Measurements from ENCODE around the gene GOLGA5. TPM values are rescaled to one million over a fixed set of nuclear protein-coding genes. Genes with fewer than 3 reads are reported as not detected.

The GOLGA5 gene
- polyA plus RNA-seq, 2 donors: 21.9 to 42.0 TPM

DNA sequence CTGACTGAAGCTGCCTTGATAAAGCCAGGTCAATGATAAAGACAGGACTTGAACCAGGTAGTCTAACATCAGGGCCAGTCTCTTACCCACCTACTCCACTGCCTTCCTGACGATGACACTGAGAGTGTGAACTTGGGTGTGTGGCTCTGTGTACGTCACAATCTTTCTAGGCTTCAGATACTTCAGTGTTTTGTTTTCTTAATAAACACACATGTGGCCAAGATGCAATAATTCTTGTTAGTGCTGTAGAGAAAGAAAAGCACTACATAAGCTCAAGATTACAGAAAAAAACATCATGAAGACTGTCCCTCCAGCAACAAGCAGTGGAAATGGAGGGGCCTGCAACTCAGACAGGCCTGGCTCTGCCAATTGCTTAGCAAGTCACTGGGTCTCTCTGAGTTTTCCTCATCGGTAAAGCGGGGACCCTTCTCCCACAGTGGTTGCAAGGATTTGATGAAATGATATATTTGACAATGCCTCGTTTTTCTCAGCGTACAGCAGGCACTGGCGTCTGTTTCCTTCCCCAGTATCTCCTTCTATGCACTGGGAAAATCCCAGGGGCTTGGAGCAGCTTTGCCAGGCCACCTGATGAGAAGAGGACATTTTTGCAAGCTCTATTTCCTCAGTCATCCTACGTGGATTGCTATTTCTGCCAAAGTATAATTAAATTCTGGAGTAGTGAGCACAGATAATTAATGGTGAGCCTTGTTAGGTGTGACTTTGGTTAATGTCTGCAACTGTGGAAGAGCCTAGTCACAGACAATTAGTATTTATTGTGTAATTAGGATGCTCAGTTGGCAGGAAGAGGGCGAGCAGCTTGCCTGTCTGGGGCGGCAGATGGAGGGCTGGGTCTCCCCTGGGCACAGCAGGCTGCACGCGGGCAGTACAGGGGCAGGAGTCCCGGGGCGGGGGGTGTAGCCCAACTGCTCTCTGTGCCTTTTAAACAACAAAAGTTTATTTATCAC, 73.1 kb downstream of the GOLGA5 start:
- 78 to 79% methylated on average over 14 of the region's 14 CpGs for WGBS, 2 donors
- Histone ChIP-seq H3K36me3 (ENCODE audit: control insufficient read depth in 2 of 2, insufficient read depth in 2 of 2, low read length in 1 of 2) (no peaks in the 10 kb centered on the region), H3K4me1 (ENCODE audit: control insufficient read depth in 2 of 2, insufficient read depth in 2 of 2, low read length in 1 of 2) (peaks cover 0 to 3% of the 10 kb centered on the region in 2 donors), H3K9me3 (ENCODE audit: control insufficient read depth in 2 of 2, insufficient read depth in 1 of 2, low read depth in 1 of 2, low read length in 1 of 2) (peaks cover 0 to 5% of the 10 kb centered on the region in 2 donors), H3K27me3 (ENCODE audit: control insufficient read depth in 1 of 2, insufficient read depth in 2 of 2, low read length in 2 of 2) (no peaks in the 10 kb centered on the region), H3K4me3 (ENCODE audit: low read depth in 1 of 2, low read length in 2 of 2) (no peak overlapping the region), H3K27ac (ENCODE audit: low read depth in 2 of 2, low read length in 1 of 2) (no peak overlapping the region)

DNA sequence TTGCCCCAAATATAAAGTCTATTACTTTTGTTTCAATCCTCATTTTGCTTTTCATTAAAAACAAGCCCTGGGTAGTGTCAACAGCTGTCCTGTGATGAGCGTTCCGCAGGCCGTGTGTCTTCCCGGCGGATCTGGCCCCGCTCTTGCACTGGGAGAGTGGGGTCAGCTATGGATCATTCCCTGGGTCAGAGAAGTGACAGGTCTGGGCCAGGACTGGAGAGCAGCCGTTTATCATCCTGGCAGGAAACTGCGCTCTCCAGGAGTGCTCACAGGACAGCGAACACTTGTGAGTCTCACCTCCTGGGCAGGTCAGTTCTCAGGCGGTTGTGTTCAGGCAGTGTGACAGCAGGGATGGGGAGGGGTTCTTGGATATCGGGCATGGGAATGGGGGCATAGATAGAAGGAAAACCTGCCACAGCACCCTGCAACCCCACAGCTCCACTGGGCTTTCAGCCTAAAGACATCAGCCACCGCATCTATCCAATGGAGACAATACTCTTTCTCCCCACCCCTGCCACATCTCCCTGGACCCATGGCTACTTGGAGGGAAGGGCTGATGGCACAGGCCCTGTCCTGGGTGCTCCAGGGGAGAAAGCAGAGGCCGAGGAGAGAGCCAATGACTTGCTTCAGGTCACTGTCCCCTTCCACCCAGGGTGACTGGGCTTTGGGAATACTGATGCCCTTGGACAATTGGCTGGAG, 81.0 kb downstream of the GOLGA5 start:
- WGBS, 2 donors: 41 to 48% methylated on average over 13 of the region's 13 CpGs
- H3K36me3 ChIP-seq (ENCODE audit: control insufficient read depth in 2 of 2, insufficient read depth in 2 of 2, low read length in 1 of 2): no peaks in the 10 kb centered on the region
- H3K4me3 ChIP-seq (ENCODE audit: low read depth in 1 of 2, low read length in 2 of 2): no peak overlapping the region
- no peaks in the 10 kb centered on the region for H3K9me3 ChIP-seq (ENCODE audit: control insufficient read depth in 2 of 2, insufficient read depth in 1 of 2, low read depth in 1 of 2, low read length in 1 of 2)
- H3K4me1 ChIP-seq (ENCODE audit: control insufficient read depth in 2 of 2, insufficient read depth in 2 of 2, low read length in 1 of 2): no peaks in the 10 kb centered on the region
- no peak overlapping the region for H3K27ac ChIP-seq (ENCODE audit: low read depth in 2 of 2, low read length in 1 of 2)
- peaks cover 0 to 4% of the 10 kb centered on the region in 2 donors for H3K27me3 ChIP-seq (ENCODE audit: control insufficient read depth in 1 of 2, insufficient read depth in 2 of 2, low read length in 2 of 2)

GRCh38 chr14:92877757-92878431, 83.8 kb downstream of the GOLGA5 start:
- H3K4me3 ChIP-seq (ENCODE audit: low read depth in 1 of 2, low read length in 2 of 2): no peak overlapping the region
- no peaks in the 10 kb centered on the region for H3K36me3 ChIP-seq (ENCODE audit: control insufficient read depth in 2 of 2, insufficient read depth in 2 of 2, low read length in 1 of 2)
- 27 to 29% methylated on average over 18 of the region's 18 CpGs for WGBS, 2 donors
- no peaks in the 10 kb centered on the region for H3K4me1 ChIP-seq (ENCODE audit: control insufficient read depth in 2 of 2, insufficient read depth in 2 of 2, low read length in 1 of 2)
- peaks cover 0 to 4% of the 10 kb centered on the region in 2 donors for H3K27me3 ChIP-seq (ENCODE audit: control insufficient read depth in 1 of 2, insufficient read depth in 2 of 2, low read length in 2 of 2)
- H3K27ac ChIP-seq (ENCODE audit: low read depth in 2 of 2, low read length in 1 of 2): no peak overlapping the region
- H3K9me3 ChIP-seq (ENCODE audit: control insufficient read depth in 2 of 2, insufficient read depth in 1 of 2, low read depth in 1 of 2, low read length in 1 of 2): no peaks in the 10 kb centered on the region

GRCh38 chr14:92880351-92880750, 86.2 kb downstream of the GOLGA5 start:
- Histone ChIP-seq H3K4me1 (ENCODE audit: control insufficient read depth in 2 of 2, insufficient read depth in 2 of 2, low read length in 1 of 2) (no peaks in the 10 kb centered on the region), H3K9me3 (ENCODE audit: control insufficient read depth in 2 of 2, insufficient read depth in 1 of 2, low read depth in 1 of 2, low read length in 1 of 2) (no peaks in the 10 kb centered on the region), H3K27me3 (ENCODE audit: control insufficient read depth in 1 of 2, insufficient read depth in 2 of 2, low read length in 2 of 2) (peaks cover 0 to 4% of the 10 kb centered on the region in 2 donors), H3K36me3 (ENCODE audit: control insufficient read depth in 2 of 2, insufficient read depth in 2 of 2, low read length in 1 of 2) (no peaks in the 10 kb centered on the region), H3K4me3 (ENCODE audit: low read depth in 1 of 2, low read length in 2 of 2) (no peak overlapping the region), H3K27ac (ENCODE audit: low read depth in 2 of 2, low read length in 1 of 2) (no peak overlapping the region)
- 72 to 83% methylated on average over 7 of the region's 7 CpGs for WGBS, 2 donors

DNA sequence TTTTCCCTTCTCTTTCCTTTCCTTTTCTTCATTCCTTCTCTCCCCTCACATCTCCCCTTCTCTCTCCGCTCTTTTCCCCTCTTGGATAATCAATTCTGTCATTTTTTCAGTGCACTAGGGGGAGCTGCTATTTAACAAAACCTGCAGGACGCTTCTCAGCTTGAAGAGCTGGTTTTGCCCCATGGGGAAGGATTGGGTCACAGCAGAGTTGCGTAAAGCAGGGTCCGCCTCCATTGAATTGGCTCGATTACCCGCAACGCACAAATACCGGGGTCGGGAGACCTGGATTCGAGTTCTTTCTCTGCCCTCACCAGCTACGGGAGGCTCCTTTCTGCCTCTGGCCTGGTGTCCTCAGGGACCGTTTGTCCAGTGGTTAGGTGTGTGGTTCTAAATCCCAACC, 86.7 kb downstream of the GOLGA5 start:
- Histone ChIP-seq H3K4me1 (ENCODE audit: control insufficient read depth in 2 of 2, insufficient read depth in 2 of 2, low read length in 1 of 2) (no peaks in the 10 kb centered on the region), H3K9me3 (ENCODE audit: control insufficient read depth in 2 of 2, insufficient read depth in 1 of 2, low read depth in 1 of 2, low read length in 1 of 2) (no peaks in the 10 kb centered on the region), H3K4me3 (ENCODE audit: low read depth in 1 of 2, low read length in 2 of 2) (no peak overlapping the region), H3K27me3 (ENCODE audit: control insufficient read depth in 1 of 2, insufficient read depth in 2 of 2, low read length in 2 of 2) (peaks cover 0 to 4% of the 10 kb centered on the region in 2 donors), H3K36me3 (ENCODE audit: control insufficient read depth in 2 of 2, insufficient read depth in 2 of 2, low read length in 1 of 2) (no peaks in the 10 kb centered on the region), H3K27ac (ENCODE audit: low read depth in 2 of 2, low read length in 1 of 2) (no peak overlapping the region)
- 27 to 28% methylated on average over 12 of the region's 12 CpGs for WGBS, 2 donors

- no peaks in the 10 kb centered on the region for H3K27me3 ChIP-seq (ENCODE audit: control insufficient read depth in 1 of 2, insufficient read depth in 2 of 2, low read length in 2 of 2)
- WGBS, 2 donors: 92 to 94% methylated on average over 5 of the region's 5 CpGs
- H3K4me1 ChIP-seq (ENCODE audit: control insufficient read depth in 2 of 2, insufficient read depth in 2 of 2, low read length in 1 of 2): no peaks in the 10 kb centered on the region
- no peak overlapping the region for H3K4me3 ChIP-seq (ENCODE audit: low read depth in 1 of 2, low read length in 2 of 2)
- no peak overlapping the region for H3K27ac ChIP-seq (ENCODE audit: low read depth in 2 of 2, low read length in 1 of 2)
- H3K36me3 ChIP-seq (ENCODE audit: control insufficient read depth in 2 of 2, insufficient read depth in 2 of 2, low read length in 1 of 2): no peaks in the 10 kb centered on the region
- H3K9me3 ChIP-seq (ENCODE audit: control insufficient read depth in 2 of 2, insufficient read depth in 1 of 2, low read depth in 1 of 2, low read length in 1 of 2): no peaks in the 10 kb centered on the region
Measured at GRCh38 chr14:92883066-92883465, 89.0 kb downstream of the GOLGA5 start.

DNA sequence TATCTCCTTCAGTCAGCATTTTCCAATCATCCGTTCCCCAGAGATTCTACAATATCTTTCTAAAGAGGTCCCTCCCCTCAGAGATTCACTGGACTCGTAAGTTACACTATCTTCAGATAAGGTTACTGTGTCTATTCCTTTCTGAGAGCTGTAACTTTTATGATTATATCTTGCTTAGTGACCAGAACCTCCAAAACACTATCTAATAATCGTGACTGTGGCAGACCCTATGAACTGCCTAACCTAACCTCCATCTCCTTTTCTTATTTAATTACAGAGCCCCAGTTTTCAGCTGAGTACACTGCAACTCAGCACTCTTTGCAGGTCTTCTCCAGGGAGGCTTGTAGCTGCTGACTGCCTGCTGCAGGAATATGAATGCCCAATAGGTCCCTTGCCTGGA, 90.3 kb downstream of the GOLGA5 start:
- no peaks in the 10 kb centered on the region for H3K9me3 ChIP-seq (ENCODE audit: control insufficient read depth in 2 of 2, insufficient read depth in 1 of 2, low read depth in 1 of 2, low read length in 1 of 2)
- no peak overlapping the region for H3K4me3 ChIP-seq (ENCODE audit: low read depth in 1 of 2, low read length in 2 of 2)
- no peaks in the 10 kb centered on the region for H3K27me3 ChIP-seq (ENCODE audit: control insufficient read depth in 1 of 2, insufficient read depth in 2 of 2, low read length in 2 of 2)
- no peaks in the 10 kb centered on the region for H3K36me3 ChIP-seq (ENCODE audit: control insufficient read depth in 2 of 2, insufficient read depth in 2 of 2, low read length in 1 of 2)
- no peak overlapping the region for H3K27ac ChIP-seq (ENCODE audit: low read depth in 2 of 2, low read length in 1 of 2)
- 60 to 64% methylated on average over 3 of the region's 3 CpGs for WGBS, 2 donors
- no peaks in the 10 kb centered on the region for H3K4me1 ChIP-seq (ENCODE audit: control insufficient read depth in 2 of 2, insufficient read depth in 2 of 2, low read length in 1 of 2)

GRCh38 chr14:92885279-92886061, 91.4 kb downstream of the GOLGA5 start:
- H3K36me3 ChIP-seq (ENCODE audit: control insufficient read depth in 2 of 2, insufficient read depth in 2 of 2, low read length in 1 of 2): no peaks in the 10 kb centered on the region
- no peak overlapping the region for H3K4me3 ChIP-seq (ENCODE audit: low read depth in 1 of 2, low read length in 2 of 2)
- H3K4me1 ChIP-seq (ENCODE audit: control insufficient read depth in 2 of 2, insufficient read depth in 2 of 2, low read length in 1 of 2): no peaks in the 10 kb centered on the region
- WGBS, 2 donors: 65 to 67% methylated on average over 8 of the region's 8 CpGs
- no peaks in the 10 kb centered on the region for H3K9me3 ChIP-seq (ENCODE audit: control insufficient read depth in 2 of 2, insufficient read depth in 1 of 2, low read depth in 1 of 2, low read length in 1 of 2)
- H3K27me3 ChIP-seq (ENCODE audit: control insufficient read depth in 1 of 2, insufficient read depth in 2 of 2, low read length in 2 of 2): no peaks in the 10 kb centered on the region
- H3K27ac ChIP-seq (ENCODE audit: low read depth in 2 of 2, low read length in 1 of 2): no peak overlapping the region

DNA sequence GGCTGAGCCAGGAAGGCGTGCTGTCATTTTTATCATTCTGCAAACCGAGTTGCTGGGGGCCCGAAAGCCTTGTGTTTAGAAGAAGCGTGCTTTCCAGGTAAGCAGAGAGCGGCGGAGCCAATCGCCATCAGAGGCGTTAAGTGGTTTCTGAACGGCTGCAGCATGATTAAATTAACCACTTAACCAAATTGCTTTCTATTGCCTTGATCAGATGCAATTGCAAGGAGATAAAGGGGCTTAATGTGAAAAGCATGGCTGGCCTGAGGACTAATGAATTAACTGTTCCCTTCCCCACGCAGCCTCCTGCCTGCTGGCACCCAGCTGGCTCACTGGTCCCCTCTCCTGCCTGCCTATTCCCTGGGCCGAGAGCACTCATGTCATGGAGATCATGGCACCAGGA, 92.2 kb downstream of the GOLGA5 start:
- no peaks in the 10 kb centered on the region for H3K4me1 ChIP-seq (ENCODE audit: control insufficient read depth in 2 of 2, insufficient read depth in 2 of 2, low read length in 1 of 2)
- H3K27ac ChIP-seq (ENCODE audit: low read depth in 2 of 2, low read length in 1 of 2): no peak overlapping the region
- H3K27me3 ChIP-seq (ENCODE audit: control insufficient read depth in 1 of 2, insufficient read depth in 2 of 2, low read length in 2 of 2): no peaks in the 10 kb centered on the region
- no peaks in the 10 kb centered on the region for H3K9me3 ChIP-seq (ENCODE audit: control insufficient read depth in 2 of 2, insufficient read depth in 1 of 2, low read depth in 1 of 2, low read length in 1 of 2)
- WGBS, 2 donors: 54 to 58% methylated on average over 11 of the region's 11 CpGs
- no peaks in the 10 kb centered on the region for H3K36me3 ChIP-seq (ENCODE audit: control insufficient read depth in 2 of 2, insufficient read depth in 2 of 2, low read length in 1 of 2)
- no peak overlapping the region for H3K4me3 ChIP-seq (ENCODE audit: low read depth in 1 of 2, low read length in 2 of 2)
